HG02571 (cell line): ENCODE results near the gene PNMA8B.

ENCODE experiments used
- ATAC-seq: cut with Tn5 transposase; IDR thresholded peaks from one replicate; pipeline ENCODE4 v1.9.1; 2021; ENCODE audit warnings: mild to moderate bottlenecking, moderate library complexity; ENCODE audit not compliant: unreplicated experiment

The PNMA8B gene

DNA sequence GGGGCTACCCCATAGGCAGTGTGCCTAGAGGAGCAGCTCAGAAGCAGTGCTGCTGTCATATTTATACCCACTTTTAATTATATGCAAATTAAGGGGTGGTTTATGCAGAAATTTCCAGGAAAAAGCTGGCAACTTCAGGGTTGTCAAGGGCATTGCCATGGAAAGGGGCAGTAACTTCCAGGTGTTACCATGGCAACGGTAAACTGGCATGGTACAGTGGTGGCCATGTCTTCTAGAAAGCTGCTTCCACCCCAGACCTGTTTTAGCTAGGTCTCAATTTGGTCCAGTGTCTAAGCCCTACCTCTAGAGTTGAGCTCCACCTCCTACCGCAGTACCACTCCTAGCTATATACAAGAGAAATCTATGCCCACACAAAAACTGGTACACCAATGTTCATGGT lies 35.6 kb downstream of the PNMA8B start:
- ATAC-seq = no peak

DNA sequence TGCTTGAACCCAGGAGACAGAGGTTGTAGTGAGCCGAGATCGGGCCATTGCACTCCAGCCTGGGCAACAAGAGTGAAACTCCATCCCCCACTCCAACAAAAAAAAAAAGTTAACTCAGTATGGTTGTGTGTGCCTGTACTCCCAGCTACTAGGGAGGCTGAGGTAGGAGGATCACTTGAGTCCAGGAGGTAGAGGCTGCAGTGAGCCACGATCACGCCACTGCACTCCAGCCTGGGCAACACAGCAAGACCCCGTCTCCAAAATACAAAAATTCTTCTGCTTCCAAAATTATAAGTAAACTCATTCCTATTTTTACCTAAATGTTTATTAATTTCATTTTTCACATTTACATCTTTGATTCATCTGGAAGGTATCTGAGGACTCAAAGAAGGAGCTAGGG lies 38.7 kb downstream of the PNMA8B start:
- ATAC-seq = no peak

DNA sequence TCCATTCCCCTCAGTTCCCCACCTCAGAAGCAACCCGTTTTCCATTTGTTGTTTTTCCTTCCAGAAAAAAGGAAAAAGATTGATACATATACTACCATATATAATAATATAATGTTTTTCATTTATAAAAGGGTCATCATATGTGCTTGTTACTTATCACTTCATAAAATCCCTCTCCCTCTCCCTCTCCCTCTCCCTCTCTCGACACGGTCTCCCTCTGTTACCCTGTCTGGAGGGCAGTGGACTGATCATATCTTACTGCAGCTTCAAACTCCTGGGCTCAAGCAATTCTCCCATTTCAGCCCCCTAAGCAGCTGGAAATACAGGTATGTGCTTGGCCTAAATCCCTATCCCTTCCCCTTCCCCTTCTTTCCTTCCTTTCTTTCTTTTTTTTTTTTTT lies 41.4 kb downstream of the PNMA8B start:
- no peak for ATAC-seq

DNA sequence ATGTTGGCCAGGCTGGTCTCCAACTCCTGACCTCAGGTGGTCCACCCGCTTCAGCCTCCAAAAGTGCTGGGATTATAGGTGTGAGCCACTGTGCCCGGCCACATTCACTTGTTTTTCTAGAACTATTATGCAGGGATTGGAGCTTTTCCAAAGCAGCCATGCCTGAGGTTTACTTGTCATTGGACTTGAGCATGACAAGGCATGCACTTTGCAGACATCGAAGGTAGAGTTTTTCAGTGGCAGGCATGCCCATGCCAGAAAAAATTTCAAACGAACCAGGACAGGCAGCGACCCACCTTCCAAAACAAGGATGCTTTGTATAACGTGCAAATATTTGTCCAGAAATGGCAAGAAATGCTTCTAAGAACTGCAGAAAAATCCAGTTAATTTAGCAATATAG lies 42.0 kb downstream of the PNMA8B start:
- no peak for ATAC-seq

DNA sequence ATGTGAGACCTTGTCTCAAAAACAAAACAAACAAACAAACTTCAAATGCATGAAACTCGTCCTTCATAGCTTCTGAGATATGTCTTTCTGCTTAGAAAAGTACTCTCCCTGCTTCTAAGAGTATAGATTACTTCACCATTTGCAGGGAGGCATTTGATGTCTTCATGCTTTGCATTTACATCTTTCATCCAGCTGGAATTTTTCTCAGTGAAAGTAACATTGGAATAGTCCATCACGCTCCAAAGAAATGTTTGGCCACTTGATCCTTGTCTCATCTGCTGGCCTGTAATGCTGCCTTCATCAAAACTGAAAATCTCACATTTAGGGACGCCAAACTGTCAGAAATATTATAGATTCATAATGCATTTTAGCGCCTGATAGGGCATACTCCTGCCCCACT lies 43.5 kb downstream of the PNMA8B start:
- ATAC-seq = no peak

DNA sequence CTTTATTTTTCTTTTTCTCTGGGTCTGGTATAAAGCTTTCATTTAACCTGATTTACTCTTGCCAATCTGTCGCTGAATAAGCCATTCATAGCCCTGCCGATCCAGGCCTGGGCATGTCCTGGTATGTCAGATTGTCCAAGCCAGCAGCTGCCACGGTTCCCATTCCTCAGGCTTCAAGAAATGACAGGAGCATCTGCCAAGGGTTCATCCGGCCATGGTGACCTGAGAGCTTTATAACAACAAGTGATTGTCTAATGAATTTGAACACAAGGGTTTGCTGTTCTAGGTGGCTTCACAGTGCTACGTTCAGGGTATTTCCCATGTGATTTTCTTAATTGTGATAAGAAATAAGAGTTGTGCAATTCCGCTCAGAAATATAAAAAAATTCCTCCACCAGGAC lies 44.3 kb downstream of the PNMA8B start:
- no peak for ATAC-seq

DNA sequence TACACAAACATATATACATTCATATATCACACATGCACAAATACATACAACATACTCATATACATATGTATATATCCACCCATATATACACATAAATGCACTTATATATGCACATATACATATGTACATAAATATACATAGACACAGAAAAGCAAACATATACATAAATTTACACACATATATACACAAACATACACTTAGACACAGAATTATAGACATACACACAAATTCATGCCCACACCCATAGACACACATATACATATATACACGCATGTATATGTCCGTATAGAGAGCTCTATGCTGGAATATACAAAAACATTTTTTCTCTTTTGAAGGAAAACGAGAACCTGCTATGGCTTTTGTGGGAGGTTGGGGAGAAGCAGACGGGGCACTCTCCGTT lies 44.9 kb downstream of the PNMA8B start:
- no peak for ATAC-seq

DNA sequence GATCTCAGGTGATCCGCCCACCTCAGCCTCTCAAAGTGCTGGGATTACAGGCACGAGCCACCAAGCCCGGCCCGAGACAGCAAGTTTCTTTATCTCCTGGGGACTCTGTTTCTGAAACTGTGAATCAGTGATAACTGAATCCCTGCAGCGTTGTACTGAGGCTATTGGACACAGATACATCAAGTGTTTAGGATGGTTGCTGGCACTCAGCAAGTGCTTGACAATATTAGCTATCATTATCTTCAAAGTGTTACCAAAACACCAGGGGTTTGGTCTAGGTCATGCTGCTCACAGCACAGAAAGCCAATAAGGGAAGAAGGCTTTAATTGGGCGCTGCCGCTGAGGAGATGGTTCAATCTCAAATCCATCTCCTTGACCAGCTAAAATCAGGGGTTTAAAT lies 46.4 kb downstream of the PNMA8B start:
- no peak for ATAC-seq

DNA sequence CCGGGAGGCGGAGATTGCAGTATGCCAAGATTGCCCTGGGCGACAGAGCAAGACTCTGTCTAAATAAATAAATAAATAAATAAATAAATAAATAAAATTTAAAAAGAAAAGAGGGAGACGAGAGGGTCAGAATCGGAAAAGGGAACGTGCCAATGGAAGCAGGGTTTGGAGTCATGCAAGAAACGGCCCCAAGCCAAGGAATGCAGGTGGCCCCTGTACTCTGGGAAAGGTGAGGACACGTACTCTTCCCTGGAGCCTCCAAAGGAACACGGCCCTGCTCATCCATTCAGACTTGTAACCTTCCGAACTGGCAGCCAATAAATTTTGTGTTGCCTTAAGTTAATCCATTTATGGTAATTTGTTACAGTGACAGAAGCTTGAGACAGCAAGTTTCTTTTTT lies 47.1 kb downstream of the PNMA8B start:
- ATAC-seq = no peak

DNA sequence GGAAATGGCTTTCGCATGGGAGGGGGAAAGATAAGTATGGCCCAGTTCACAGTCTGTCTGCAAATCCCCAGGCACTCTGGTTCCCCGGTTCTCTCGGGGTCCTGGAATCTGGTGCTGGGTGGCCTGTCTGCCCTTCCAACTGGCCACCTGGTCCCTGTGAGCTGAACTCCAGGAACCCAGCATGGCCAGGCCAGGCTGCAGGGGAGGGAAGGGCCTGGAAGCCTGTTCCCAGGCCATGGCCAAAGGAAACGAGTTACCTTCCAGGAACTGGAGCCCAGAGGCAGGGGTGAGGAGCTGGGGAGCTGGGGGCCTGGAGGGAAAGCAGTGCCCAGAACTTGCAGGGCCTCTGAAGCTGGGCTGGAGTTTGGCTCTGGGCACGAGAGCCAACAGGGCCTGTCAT lies 47.8 kb downstream of the PNMA8B start:
- no peak for ATAC-seq

DNA sequence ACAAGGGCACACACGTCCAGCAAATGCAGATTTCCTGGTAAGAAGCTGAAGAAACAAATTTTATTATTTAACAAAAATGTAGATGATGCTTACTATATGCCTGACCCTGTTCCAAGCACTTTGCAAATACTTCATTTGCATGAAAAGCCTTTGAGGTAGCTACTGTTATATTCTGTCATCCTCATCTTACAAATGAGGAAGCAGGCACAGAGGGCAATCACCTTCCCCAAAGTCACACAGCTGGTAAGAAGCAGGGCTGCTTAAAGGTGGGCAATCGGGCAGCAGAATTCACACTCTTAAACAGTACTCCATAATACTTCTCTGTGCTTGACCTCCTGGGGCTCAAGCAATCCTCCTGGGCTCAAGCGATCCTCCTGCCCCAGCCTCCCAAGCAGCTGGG lies 48.7 kb downstream of the PNMA8B start:
- no peak for ATAC-seq

DNA sequence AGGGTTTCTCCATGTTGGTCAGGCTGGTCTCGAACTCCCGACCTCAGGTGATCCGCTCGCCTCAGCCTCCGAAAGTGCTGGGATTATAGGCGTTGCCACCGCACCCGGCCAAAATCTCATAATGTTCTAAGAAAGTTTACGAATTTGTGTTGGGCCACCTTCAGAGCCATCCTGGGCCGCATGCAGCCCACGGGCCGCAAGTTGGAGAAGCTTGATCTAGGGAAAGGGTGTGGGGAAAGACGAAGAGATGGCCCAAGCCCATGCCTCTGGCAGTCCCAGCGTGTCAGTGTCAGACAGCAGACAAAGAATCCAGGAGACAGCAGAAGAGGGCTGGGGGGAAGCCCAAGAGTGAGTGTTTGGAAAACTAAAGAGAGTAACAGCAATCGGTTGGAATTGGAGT lies 49.6 kb downstream of the PNMA8B start:
- ATAC-seq = no peak

DNA sequence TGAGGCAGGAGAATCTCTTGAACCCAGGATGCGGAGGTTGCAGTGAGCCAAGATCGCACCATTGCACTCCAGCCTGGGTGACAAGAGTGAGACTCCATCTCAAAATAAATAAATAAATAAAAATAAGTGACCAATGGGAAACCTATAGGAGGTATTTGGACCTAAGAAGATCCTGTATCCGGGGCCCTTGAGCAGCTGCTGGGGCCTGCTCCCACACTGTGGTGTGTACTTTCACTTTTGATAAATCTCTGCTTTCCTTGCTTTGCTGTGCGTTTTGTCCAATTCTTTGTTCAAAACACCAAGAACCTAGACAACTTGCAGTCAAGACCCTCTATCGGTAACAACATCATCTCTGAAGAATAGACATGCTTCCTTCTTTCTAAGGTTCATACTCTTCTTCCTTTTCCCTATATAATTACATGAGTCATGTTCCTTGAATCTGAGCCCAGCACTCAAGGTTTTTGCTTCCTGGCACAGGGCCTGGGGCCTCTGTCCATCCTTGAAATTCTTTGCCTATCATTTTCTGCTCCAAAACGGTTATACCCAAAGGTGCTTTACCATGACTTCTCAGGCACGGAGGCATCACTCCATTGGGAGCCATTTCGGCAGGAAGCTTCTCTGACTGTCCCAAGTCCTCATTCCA lies 52.7 kb downstream of the PNMA8B start:
- ATAC-seq = no peak

DNA sequence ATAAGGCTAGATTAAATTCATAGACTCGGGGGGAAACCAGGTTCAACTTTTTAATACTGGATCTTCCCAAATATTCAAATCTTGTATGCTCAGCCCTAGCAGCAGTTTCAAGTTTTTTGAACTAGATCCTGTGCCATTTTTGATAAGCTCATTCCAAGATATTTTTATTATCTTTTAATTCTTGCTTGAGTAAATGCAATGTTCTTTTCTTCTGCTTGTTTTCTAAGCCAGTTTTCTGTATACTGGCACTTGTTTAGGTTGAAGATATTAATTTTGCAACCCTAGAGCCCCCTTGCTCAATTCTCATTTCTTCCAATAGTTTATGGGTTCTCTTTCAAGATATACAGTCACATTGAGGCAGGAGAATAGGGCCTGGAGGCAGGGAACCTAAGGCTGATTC lies 53.8 kb downstream of the PNMA8B start:
- ATAC-seq = no peak
